Adrenal gland (tissue), 12 donors: ENCODE measurements around the gene C9orf153. TPM values are rescaled to one million over a fixed set of nuclear protein-coding genes. Genes with fewer than 3 reads are reported as not detected.

Experiments
- DNase-seq, 7 donors: peaks; one replicate each; pipeline ENCODE4 v3.0.0-alpha.2; 2019 to 2020
- H3K27ac ChIP-seq, 5 donors: fragments of 200-600 bp; sonication (generic) in 4 of 5; 1 replicate in 3 of 5; 2 replicates in 2 of 5; pipeline versions ENCODE4 v1.5.1 to v1.8.0; 2016 to 2020; ENCODE audit warnings: mild to moderate bottlenecking in 1 of 5
- H3K27me3 ChIP-seq: fragments of 200-600 bp; 2 replicates; pipeline ENCODE4 v1.8.0; 2021
- H3K36me3 ChIP-seq, 2 donors: fragments of 200-600 bp; replicated peaks in 1 of 2; 1 replicate in 1 of 2; 2 replicates in 1 of 2; pipeline versions ENCODE4 v1.5.1 to v1.8.0; 2018 to 2022
- H3K4me1 ChIP-seq, 2 donors: fragments of 200-600 bp; replicated peaks in 1 of 2; 1 replicate in 1 of 2; 2 replicates in 1 of 2; pipeline versions ENCODE4 v1.5.1 to v1.8.0; 2018 to 2021
- H3K4me3 ChIP-seq, 4 donors: fragments of 200-600 bp; sonication (generic) in 3 of 4; one replicate each; pipeline ENCODE4 v1.5.1; 2016 to 2018
- H3K9me3 ChIP-seq, 3 donors: fragments of 200-600 bp; sonication (generic) in 1 of 3; replicated peaks in 1 of 3; 1 replicate in 2 of 3; 2 replicates in 1 of 3; pipeline versions ENCODE4 v1.5.1 to v1.8.0; 2016 to 2021
- POLR2A ChIP-seq, 2 donors: fragments of 450-650 bp; IDR thresholded peaks; one replicate each; pipeline ENCODE4 v1.6.1; 2017; ENCODE audit warnings: antibody characterized with exemption in 2 of 2, mild to moderate bottlenecking in 2 of 2, moderate library complexity in 1 of 2
- WGBS, 4 donors: extraction: QIAGEN DNeasy Blood & Tissue Kit in 2 of 4; methylation state at CpG; one replicate each; pipeline versions ENCODE4 v1.1.5 to v1.1.7; 2013 to 2017; 5-methylcytosine and 5-hydroxymethylcytosine counted together
- intact Hi-C, 2 donors: fragments of 100-400 bp; cut with DNase I; formaldehyde crosslinking; loops; one replicate each; pipeline versions ENCODE4 v1.14.1 to v1.15.0; 2022 to 2023
- polyA plus RNA-seq, 3 donors: library from polyadenylated mRNA; stranded (reverse); fragments of 200-250 nt in 2 of 3; fragments of 350-450 nt in 1 of 3; fragmentation: Illumina TruSeq in 1 of 3; extraction: RNeasy Lipid Tissue Mini Kit (QIAGEN cat#74804) in 1 of 3; gene quantifications; one replicate each; pipeline ENCODE4 v1.2.3, GENCODE V29; 2013 to 2014
- total RNA-seq, 9 donors: library from RNA; depleted of rRNA in 4 of 9; stranded (reverse); fragments of >200 nt in 4 of 9; fragments of 120-200 nt in 1 of 9; fragmentation: NEBNext Ultra II Directional in 1 of 9; extraction: Animal tissue kit (Norgen Biotek cat#: 25700) in 1 of 9; gene quantifications; one replicate each; pipeline versions ENCODE4 v1.1.0 to v1.2.4, GENCODE V29; 2013 to 2023
- TF ChIP-seq, protein P1 (sequence below), 6 experiments: fragments of 450-650 bp in 4 of 6; fragments of 200-600 bp in 2 of 6; sonication (generic) in 1 of 6; IDR thresholded peaks; 1 replicate in 5 of 6; 2 replicates in 1 of 6; pipeline versions ENCODE4 v1.5.1 to v1.8.0; 2016 to 2021; ENCODE audit warnings: antibody characterized with exemption in 6 of 6, mild to moderate bottlenecking in 2 of 6, moderate library complexity in 1 of 6
- donor health status: healthy with polysubstance abuse.
- donor health status: Bipolar disorder and iron deficiency.
- donor health status: DM: yes; HTN: yes; CAD: no.
- donor health status: DM: no; HTN: no; CAD: no.
- donor health status: DM: no; HTN: no; CAD: no.
- donor health status: DM: yes; HTN: yes; CAD: no.

Gene C9orf153
- total and polyA plus RNA-seq, 12 donors, result 0.14 to 0.94 (median 0.37) TPM; not detected in 5

DNA sequence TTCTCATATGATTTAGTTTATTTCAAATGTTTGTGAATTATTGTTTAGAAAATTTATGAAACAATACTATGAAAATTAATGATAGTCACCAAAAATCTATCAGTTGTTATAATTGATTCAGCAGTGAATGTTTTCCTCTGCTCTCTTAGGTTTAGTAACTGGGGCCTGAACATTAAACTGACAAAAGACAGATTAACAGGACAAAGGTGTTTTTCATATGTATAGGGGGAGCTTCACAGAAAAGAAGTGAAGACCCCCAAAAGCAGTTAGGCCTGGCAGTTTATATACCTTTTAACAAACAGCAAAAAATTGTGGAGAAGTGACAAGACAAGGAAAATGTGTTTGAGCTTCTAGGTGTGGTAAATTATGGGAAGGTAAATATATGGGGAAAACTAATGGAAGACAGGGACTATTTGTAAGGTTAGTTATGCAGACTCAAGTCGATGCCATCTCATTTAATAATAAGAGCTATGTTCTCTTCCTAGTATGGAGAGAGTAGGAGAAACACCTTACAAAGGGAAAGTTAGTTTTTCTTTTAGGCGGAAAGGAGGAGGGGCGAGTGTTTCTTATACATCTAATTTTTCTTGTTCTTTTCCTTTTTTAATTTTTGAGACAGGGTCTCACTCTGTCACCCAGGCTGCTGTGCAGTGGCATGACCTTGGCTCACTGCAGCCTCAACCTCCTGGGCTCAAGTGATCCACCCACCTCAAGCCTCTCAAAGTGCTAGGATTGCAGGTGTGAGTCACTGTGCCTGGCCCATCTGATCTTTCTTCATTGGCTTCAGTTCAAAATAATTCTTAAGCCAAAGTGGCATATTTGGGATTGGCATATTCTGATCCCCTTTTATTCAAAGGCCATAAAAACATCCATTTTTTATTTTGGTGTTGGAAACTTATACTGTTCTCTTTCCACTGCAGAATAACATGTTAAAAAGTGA lies 77.8 kb downstream of the C9orf153 start:
- H3K4me3 ChIP-seq, result no peak overlapping the region
- DNase-seq, result peak in 5 of 7 donors; percentile 39 to 48 (median 41)
- H3K27me3 ChIP-seq, result no peaks in the 10 kb centered on the region
- WGBS, 4 donors, result 76 to 82% (median 81%) methylated on average over 3 of the region's 3 CpGs
- H3K4me1 ChIP-seq, result peaks cover under 1 to 7% of the 10 kb centered on the region in 2 donors
- H3K27ac ChIP-seq, result peak overlapping the region in 1 of 5 donors; percentile 28
- TF ChIP-seq, protein P1, sequence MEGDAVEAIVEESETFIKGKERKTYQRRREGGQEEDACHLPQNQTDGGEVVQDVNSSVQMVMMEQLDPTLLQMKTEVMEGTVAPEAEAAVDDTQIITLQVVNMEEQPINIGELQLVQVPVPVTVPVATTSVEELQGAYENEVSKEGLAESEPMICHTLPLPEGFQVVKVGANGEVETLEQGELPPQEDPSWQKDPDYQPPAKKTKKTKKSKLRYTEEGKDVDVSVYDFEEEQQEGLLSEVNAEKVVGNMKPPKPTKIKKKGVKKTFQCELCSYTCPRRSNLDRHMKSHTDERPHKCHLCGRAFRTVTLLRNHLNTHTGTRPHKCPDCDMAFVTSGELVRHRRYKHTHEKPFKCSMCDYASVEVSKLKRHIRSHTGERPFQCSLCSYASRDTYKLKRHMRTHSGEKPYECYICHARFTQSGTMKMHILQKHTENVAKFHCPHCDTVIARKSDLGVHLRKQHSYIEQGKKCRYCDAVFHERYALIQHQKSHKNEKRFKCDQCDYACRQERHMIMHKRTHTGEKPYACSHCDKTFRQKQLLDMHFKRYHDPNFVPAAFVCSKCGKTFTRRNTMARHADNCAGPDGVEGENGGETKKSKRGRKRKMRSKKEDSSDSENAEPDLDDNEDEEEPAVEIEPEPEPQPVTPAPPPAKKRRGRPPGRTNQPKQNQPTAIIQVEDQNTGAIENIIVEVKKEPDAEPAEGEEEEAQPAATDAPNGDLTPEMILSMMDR (IDR thresholded peaks at IDR 0.05), result no peak
- no peak for TF ChIP-seq POLR2A (IDR thresholded peaks at IDR 0.05)
- no peaks in the 10 kb centered on the region for H3K36me3 ChIP-seq
- H3K9me3 ChIP-seq, result no peaks in the 10 kb centered on the region
- intact Hi-C loops, result no loop called here

DNA sequence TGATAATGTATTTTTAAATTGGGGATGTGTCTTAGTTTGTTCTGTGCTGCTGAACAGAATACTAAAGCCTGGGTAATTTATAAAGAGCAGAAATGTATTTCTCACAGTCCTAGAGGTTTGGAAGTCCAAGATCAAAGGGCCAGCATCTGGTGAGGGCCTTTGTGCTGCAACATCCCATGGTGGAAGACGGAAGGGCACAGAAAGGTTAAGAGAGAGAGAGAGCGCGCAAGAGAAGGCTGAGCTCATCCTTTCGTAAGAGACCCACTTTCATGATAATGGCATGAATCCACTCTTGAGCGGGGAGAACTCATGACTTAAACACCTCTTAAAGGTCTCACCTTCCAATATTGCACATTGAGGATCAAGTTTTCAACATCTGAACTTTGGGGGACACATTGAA lies 81.0 kb downstream of the C9orf153 start:
- WGBS, 4 donors, result 93 to 98% (median 95%) methylated on average over 5 of the region's 5 CpGs
- no peak overlapping the region for H3K27ac ChIP-seq
- no peaks in the 10 kb centered on the region for H3K36me3 ChIP-seq
- H3K27me3 ChIP-seq, result no peaks in the 10 kb centered on the region
- H3K4me3 ChIP-seq, result no peak overlapping the region
- no peak for TF ChIP-seq POLR2A (IDR thresholded peaks at IDR 0.05)
- TF ChIP-seq, protein P1 (IDR thresholded peaks at IDR 0.05), result no peak
- peaks cover 6 to 8% of the 10 kb centered on the region in 2 donors for H3K4me1 ChIP-seq
- no peaks in the 10 kb centered on the region for H3K9me3 ChIP-seq
- intact Hi-C loops, result no loop called here
- DNase-seq, result no peak

DNA sequence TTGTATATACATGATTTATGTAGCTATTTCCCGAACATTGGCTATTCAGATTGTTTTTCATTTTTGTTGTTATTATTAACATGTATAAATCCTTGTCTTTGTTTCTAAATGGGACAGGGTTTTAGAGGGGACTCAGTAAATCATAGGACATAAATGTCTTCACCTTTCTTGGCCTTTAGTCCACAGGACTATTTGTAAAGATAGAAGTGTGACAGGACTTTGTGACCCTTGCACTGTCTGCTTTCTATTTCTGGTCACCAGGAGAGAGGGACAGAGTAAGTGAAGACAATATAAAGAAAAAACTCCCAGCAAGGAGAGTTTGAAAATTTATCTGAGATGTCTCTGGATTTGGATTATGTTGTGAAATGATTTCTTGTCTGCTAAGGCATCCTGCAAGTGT lies 81.5 kb downstream of the C9orf153 start:
- WGBS, 4 donors, result 31 to 46% (median 37%) methylated on average over 1 of the region's 1 CpG
- intact Hi-C loops, result no loop called here

DNA sequence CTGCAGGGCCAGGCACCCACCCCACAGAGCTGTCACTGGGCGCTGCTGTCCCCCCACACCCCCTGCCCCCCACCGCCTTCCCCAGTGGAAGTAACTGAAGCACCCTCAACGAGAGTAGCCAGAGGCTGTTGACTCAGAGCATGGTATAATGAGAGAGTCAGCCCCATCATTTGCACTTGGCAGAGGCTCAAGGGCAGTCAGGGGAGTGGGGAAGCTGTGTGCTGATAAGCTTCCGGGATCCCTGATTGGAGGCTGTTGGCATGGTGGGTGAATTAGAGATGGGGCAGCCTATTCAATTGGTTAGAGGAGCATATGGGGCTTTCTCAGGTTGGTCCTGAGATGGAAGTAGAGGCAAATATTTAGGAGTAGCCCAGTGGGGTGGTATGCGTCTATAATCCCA lies 83.0 kb downstream of the C9orf153 start:
- Histone ChIP-seq H3K4me1 (peaks cover 4 to 8% of the 10 kb centered on the region in 2 donors), H3K27ac (no peak overlapping the region), H3K27me3 (no peaks in the 10 kb centered on the region), H3K36me3 (no peaks in the 10 kb centered on the region), H3K4me3 (no peak overlapping the region), H3K9me3 (no peaks in the 10 kb centered on the region)
- peak; percentile 60 to 86 (median 77) for DNase-seq
- intact Hi-C loops, result no loop called here
- 34 to 61% (median 49%) methylated on average over 5 of the region's 5 CpGs for WGBS, 4 donors
- TF ChIP-seq, protein P1 (IDR thresholded peaks at IDR 0.05), result no peak
- TF ChIP-seq POLR2A (IDR thresholded peaks at IDR 0.05), result no peak

More for the DNA sequence above, 81.5 kb downstream of the C9orf153 start:
- no peaks in the 10 kb centered on the region for H3K36me3 ChIP-seq
- H3K4me1 ChIP-seq, result peaks cover 4 to 8% of the 10 kb centered on the region in 2 donors
- H3K27me3 ChIP-seq, result no peaks in the 10 kb centered on the region
- no peak overlapping the region for H3K4me3 ChIP-seq
- no peak overlapping the region for H3K27ac ChIP-seq
- DNase-seq, result no peak
- TF ChIP-seq, protein P1 (IDR thresholded peaks at IDR 0.05), result no peak
- TF ChIP-seq POLR2A (IDR thresholded peaks at IDR 0.05), result no peak
- no peaks in the 10 kb centered on the region for H3K9me3 ChIP-seq
